CD4-positive, alpha-beta T cell treated with Interleukin-6 for 4 hours (primary cell): ENCODE results near the gene TIMD4.
"Not testable (repeated sequence)": the region's sequence is repeated elsewhere in the genome, so short reads cannot be mapped to it uniquely, and the experiment has no call there.

ENCODE experiments used
- DNase-seq: peaks from one replicate; pipeline ENCODE4 v3.0.0-alpha.2; 2020; ENCODE audit warnings: mixed read lengths

The TIMD4 gene

DNA sequence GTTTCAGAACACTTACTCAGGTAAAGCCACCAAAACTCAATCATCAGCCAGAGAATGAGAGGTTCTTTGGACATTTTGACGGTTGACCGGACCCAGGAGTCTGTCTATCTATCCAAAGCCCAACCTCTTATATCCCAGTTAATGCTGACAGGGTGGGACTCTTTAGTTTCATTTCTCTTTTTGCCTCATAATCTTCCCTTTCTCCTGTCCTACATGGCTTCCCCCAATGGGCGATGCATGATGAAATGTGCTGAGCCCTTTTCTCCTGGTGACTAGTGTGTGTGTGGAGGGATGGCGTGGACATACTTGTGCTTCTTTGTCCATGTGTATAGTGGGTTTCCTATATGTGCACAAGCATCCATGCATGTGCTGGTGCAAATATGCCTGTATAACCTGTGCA is at the start of gene TIMD4:
Gene TIMD4, minus strand, starts transcription at position 102 of the 400 bp plus-strand sequence. Its CDS starts 28 bp downstream, at position 74.
- DNase-seq, result no peak

DNA sequence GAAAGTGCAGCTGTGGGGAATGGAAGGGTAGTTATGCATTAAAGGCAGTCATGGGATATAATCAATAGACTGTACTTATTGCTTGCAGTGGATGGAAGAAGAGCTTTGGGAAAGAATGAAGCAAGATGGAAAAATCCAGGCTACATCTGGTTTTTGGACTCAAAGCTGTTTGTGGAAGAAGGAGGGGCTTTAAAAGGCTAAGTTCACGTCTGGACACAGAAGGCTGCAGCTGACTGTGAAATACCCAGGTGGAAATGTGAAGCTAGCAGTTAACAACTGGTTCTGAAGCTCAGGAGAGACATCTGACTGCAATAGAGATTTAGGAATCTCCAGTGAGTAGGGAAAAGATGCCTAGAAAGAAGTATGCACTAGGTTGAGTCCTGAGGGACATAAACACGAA is 43.2 kb upstream of the TIMD4 start:
- DNase-seq, result no peak

DNA sequence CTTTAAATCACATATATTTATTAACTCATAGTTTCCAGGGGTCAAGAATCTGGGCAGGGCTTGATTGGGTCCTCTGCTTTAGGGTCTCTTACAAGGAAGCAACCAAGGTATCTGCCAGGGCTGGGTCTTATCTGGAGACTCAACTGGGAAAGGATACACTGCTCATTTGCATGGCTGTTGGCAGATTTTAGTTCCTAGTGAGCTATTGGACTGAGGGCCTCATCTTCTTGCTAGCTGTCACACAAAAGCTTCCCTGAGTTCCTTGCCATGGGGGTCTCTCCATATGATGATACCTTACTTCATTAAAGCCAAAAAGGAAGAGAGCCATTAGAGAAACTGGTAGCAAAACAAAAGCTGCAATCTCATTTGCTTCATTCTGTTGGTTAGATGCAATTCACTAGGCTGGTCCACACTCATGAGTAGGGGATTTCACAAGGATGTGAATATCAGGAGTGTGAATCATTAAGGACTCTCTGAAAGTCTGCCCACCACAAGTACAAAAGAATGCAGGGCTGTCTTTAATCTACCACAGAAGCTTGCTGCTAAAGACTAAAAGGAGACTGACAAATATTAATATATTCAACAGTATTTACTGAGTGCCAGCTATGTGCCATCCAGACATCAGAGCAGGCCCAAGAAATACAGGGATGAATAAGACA is 42.0 kb upstream of the TIMD4 start:
- DNase-seq, result no peak

DNA sequence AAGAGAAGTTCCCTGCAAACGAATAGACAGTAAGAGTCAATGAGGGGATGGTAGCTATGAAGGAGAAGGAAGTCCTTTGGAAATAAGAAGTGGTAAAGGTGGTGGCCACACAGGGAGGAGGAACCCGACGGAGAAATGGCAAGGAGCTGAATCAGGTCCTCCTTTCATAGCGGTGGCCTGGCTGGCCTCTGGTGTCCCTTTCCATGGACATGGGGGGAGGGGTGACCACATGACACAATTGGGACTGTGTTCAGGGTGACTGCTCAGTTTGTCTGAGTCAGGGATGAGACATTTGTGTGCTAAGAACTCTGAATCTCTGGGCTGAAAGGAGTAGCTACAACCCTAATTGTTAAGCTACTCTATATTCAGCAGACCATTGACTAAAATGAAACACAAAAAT is 28.7 kb upstream of the TIMD4 start:
- DNase-seq, result no peak

DNA sequence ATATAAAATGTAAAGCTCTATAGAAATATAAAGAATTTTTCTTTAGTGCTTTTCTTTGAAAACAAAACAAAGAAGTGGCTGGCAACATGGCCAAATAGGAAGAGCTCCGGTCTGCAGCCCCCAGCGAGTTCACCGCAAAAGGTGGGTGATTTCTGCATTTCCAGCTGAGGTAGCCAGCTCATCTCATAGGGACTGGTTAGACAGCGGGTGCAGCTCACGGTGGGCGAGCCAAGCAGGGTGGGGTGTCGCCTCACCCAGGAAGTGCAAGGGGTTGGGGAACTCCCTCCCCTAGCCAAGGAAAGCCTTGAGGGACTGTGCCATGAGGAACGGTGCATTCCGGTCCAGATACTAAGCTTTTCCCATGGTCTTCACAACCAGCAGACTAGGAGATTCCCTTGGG is 21.0 kb upstream of the TIMD4 start:
- no peak for DNase-seq

DNA sequence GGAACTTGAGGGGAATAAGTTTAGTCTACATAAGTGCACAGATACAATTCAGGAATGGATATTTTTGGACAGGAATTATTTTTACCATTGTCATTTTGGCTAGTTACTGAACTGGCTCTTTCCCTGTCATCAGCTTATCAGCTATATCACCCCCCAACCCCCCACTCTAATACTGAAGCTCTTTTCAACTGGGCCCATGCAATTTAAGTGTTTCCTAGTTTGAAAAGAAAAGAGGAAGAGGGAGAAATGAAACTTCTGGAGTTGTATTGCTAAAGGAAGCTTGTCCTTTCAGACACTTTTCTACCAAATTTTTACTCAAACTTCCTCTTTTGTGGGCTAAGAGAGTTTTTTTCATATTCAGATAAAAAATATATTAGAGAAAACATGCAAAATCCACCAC is 18.5 kb upstream of the TIMD4 start:
- no peak for DNase-seq

DNA sequence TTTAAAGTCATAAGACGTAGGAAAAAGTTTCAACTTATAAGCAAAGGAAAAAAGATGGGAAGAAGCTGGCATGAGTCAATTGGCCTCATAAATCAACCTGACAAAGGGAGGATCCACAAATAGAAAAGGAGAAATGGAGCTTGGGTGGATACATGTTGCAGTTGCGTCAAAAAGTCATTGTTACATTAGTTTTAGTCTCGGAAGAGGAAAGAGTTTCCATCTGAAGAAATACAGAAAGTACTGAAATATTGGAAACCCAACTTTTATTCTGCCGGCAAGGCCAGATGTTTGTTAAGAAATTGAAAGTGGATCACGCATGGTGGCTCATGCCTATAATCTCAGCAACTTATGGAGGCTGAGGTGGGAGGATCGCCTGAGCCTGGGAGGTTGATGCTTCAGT is 11.3 kb upstream of the TIMD4 start:
- DNase-seq, result no peak

DNA sequence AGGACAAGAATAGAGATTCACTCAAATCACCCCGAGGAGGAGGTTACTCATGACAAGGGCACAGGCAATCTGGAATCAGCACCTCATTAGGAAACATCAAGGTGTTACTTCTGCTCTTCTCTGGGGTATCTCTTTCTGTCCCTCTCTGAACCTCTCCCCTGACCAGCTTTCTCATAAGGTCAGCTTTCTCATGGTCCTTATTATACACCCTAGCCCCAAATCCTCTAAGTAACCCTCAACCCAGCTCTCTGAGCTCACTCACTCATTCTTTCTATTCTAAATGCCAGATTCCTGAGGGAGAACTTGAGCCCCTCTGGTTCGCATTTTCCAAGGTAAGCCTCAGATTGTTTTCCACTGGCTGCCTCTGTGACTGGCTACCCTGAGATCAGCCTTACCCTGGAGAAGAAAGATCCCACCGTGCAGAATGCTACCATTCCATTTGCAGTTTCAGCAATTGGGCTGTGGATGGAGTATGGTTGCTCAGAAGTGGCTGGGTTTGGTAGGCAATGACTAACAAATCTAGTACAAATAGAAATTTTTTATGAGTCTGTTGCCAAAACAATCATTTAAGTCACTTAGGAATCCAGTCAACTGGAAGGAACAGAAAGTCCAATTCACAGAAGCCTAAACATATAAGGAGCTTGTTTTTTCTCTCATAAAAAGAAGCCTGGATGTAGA is 9.0 kb upstream of the TIMD4 start:
- no peak for DNase-seq

DNA sequence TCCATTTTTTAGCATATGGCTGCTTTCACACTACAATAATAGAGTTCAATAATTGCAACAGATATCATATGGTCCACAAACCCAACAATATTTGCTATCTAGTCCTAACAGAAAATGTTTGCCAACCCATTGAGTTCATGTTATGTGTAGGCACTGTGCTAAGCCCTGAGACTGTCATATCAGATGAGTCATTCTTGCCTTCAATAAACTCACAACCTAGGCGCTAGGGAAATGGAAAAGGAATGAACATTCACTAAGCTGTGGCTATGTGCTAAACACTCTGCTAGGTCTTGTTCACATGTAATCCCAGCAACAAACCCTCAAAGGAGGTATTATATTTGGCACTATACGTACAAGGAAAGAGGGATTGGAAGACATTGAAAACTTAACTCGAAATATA is 8.4 kb upstream of the TIMD4 start:
- DNase-seq, result no peak

DNA sequence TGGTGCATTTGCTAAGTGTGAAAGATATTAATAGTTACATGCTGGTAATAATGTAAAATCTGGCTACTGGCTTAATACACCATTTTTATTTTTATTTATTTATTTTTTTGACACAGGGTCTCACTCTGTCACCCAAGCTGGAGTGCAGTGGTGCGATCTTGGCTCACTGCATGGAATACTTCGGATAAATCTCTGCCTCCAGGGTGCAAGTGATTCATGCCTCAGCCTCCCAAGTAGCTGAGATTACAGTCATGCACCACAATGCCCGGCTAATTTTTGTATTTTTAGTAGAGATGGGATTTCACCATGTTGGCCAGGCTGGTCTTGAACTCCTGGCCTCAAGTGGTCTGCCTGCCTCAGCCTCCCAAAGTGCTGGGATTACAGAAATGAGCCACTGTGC is 4.4 kb upstream of the TIMD4 start:
- not testable (repeated sequence) for DNase-seq

DNA sequence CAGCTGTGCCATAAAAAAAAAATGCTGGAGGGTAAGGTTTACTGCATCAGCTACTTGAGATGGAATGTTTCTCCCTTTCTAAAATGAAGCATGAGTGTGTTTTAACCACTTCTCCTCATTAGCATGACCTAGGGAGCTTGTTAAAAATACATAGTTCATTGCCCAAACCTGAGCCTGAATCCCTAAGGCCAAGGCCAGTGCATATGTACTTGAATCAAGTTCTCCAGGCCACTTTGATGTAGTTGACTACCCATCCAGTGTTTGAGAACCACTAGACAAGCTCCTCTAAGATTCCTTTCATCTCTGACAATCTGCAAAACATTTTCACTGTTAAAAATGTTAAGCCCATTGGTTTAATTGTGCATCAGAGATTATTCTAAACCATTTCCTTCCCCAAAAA is 6.7 kb downstream of the TIMD4 start:
- DNase-seq, result no peak

DNA sequence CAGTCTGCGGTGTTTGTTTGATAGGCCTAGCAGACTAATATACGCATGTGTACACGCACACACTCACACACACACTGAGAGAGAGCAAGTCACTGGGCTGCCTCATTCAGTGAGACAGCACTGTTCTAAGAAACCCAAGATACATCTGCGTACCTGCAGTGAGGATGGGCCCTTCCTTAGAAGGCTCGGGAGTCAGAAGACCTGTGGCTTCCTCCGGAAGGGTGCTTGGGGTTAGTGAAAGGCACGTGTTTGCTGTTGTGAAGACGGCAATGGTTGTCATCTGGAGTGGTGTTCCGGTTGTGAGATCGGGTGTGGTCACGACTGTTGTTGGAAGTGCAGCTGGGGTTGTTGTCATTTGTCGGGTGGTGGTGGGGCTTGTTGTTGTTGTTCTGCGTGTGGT is 11.7 kb downstream of the TIMD4 start:
- DNase-seq, result no peak

DNA sequence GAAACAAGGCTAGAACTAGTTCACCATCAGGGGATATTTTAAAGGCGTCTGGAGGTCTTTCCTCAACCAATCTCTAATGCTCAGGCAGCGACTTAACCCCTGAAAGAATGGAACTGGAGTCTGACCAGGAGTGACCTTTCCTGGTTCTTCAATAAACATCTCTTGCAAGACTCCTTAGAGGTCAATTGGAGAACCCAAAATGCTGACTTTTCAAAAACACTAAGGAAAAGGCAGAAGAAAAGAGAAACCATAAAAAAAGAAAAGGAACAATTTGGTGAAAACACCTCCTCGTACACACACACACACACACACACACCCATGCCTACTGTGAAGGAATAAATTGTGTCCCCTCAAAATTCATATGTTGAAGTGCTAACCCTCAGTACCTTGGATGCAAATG is 12.3 kb downstream of the TIMD4 start:
- DNase-seq, result no peak

DNA sequence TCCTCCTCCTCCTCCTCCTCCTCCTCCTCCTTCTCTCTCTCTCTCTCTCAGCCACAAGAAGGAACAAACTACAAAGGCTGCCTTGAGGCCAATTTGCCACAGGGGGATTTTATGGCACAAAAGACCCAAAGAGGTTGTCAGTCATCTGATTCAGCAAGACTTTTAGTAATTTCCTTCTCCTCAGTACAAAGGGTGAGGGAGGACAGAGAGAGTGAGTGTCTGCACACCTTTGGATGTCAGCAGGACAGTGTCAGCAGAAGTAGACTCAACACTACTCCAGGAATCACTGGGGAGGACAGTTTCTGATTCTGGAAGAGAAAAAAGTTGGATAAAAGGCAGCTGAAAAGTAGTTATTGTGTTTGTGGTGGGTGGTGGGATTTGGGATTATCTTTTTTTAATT is 13.6 kb downstream of the TIMD4 start:
- DNase-seq, result no peak

DNA sequence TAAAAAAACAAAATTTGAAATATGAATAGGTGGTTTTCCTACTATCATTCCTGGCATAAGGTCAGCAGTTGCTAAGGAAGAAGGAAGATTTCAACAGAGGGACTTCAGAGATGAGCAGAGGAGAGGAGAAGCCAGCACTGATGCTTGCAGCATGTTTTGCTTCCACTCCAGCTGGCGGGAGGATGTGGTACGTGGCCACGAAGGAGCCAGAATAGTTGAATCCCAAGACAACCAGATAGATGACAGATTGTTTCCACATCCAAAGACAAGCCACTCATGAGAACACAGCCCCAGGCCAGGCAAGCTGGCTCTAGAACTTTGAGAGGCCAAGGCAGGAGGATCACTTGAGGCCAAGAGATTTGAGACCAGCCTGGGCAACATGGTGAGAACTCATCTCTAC is 15.1 kb downstream of the TIMD4 start:
- DNase-seq, result no peak

DNA sequence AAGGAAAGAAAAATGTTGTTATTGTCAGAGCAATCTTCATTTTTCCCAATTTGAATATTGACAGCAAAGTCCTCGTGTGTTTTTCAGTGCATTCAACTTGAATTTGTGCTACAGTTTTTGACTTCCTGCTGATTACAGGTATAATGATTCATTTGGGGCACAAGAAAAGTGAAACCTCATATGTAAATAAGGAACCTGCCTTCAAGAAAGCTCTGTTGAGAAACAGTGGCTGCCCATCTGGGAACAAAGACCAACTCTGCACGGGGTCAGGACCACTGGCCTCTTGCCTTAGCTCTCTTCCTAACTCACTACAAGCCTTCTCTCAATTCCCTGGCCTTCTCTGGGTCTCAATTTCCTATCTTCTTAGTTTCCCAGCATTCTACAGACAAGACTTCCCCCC is 21.0 kb downstream of the TIMD4 start:
- DNase-seq, result peak; percentile 7

DNA sequence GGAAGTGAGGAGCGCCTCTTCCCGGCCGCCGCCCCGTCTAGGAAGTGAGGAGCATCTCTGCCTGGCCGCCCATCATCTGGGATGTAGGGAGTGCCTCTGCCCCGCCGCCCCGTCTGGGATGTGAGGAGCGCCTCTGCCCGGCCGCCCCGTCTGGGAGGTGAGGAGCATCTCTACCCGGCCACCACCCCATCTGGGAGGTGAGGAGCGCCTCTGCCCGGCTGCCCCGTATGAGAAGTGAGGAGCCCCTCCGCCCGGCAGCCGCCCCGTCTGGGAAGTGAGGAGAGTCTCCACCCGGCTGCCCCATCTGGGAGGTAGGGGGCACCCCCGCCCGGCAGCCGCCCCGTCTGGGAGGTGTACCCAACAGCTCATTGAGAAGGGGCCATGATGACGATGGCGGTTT is 22.6 kb downstream of the TIMD4 start:
- not testable (repeated sequence) for DNase-seq

DNA sequence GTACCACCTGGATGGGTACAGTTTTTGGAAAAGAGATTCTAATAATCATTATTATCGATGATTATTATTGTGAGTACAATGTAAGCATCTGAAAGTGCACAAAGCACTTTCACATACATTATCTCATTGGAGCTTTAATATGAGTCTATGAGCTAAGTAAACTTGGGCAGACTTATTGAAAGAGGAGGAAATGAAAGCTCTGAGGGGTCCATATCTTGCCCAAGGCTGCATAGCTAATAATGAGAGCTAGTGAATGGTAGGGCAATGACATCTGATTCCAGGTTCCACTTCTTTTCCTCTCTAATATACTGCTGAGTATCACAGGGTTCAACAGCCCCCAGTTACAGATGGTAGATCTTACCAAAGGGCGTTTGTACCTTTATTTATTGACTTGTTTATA is 26.1 kb downstream of the TIMD4 start:
- no peak for DNase-seq

DNA sequence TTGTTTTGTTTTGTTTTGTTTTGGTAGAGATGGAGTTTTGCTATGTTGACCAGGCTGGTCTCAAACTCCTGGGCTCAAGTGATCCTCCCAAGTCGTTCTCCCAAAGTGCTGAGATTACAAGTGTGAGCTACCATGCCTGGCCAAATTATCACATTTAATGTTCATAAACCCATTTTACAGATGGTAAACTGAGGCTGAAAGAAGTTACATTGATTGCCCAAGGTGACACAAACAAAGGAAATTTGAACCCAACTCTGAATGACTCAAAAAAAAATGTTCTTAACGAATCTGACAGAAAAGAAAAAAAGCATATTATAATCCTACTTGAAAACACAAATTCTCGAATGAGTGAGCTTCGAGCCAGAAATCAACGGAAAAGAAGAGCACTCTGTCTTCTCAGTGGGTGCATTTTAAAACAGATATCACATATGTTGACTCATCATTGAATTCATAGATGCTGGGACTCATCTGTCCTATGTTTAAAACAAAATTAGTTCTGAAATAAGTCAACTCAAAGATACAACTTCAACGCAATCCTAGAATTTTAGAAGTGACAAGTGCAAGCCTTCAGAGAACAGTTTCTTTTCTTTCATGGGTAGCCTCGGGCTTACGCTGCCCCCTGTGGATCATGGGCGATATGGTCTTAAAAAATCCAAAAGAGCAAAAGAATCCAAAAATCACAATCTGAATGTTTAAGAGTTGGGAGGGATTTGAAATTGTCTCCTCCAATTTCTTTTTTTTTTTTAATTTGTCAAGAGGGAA is 28.4 kb downstream of the TIMD4 start:
- peak; percentile 67 for DNase-seq

DNA sequence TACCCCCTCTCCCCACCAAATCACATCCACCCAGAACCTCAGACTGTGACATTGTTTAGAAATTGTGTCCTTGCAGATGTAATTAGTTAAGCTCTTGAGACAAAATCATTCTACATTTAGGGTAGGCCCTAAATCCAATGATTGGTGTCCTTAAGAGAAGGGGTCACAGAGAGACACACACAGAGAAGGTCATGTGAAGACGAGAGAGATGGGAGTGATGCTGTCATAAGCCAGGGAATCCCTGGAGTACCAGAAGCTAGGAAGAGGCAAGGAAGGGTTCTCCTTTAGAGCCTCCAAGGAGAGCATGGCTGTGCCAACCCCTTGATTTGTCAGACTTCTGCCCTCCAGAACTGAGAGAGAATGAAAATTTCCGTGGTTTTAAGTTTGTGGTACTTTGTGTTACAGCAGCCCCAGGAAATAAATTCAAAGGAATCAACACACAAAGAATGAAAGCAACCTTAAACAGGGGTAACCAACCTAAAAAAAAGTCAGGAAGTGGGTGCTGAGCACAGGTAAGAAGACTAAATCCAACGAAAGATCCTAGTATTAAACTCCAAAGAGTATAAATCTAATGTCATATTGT is 33.6 kb downstream of the TIMD4 start:
- DNase-seq, result no peak

DNA sequence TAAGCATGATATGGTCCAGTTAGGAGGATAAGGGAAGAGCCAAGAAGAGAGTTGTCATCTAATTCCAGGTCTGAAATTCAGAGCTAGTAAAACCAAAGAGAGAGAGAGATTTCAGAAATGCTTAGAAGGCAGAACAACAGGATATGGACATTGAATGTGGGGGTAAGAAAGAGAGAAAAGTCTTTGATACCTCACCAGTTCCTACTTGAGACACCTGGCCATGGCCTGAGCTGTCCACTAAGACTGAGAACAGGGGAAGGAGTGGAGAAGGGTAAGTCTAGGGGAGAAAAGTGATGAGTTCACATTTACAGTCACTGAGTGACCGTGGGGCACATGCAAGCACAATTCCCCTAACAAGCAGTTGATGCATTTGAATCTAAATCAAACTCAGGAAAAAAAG is 35.5 kb downstream of the TIMD4 start:
- no peak for DNase-seq

DNA sequence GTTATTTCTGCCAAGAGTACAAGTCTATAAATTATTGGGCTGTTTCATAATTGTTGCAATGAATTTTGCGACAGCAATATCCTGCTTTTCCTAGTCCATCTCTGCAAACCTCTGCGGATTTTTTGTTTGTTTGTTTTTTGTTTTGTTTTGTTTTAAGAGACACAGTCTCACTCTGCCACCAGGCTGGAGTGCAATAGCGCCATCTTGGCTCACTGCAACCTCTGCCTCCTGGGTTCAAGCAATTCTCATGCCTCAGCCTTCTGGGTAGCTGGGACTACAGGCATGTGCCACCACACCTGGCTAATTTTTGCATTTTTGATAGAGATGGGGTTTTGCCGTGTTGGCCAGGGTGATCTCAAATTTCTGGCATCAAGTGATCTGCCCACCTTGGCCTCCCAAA is 37.3 kb downstream of the TIMD4 start:
- DNase-seq, result not testable (repeated sequence)

DNA sequence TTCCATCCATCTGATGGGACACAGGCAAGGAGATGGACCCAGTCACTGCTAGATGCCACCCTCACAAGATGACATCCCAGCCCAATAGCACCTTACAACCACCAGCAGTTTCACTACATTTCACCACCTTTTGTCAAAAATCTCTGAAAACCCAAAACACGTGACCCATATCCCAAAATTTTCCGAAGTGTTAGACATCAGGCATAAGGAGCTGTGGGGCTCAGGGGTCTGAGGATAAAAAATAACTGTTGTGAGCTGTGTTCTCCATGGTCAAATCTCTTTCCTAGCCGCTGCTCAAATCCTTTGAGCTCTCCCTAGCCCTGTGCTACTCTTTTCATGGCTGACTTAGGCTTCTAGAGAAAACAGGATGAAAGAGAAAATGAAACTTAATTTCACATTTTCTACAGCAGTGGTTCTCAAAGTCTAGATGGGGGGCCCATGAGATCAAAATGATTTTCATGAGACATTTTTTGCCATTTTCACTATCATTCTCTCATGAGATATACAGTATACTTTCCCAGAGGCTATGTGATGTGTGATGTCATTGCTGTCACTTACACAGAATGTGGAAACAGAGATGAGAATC is 40.7 kb downstream of the TIMD4 start:
- DNase-seq, result no peak
